Measurements from ENCODE around the gene KCNG4.

Gene KCNG4

GRCh38 chr16:84232969-84233368 is 6.8 kb downstream of the KCNG4 start:
- DNase-seq (ENCODE audit: insufficient read length, low spot score): no peak
- FAIRE-seq: no peak
- TF ChIP-seq SPI1 (IDR thresholded peaks at IDR 0.05; ENCODE audit: low read depth, low read length) (no peak), POLR2AphosphoS5 (IDR thresholded peaks at IDR 0.05; ENCODE audit: low read depth, low read length) (no peak), POU2F2 (IDR thresholded peaks at IDR 0.05; ENCODE audit: low read depth, low read length) (no peak), TAF1 (IDR thresholded peaks at IDR 0.05; ENCODE audit: low read depth, low read length) (no peak), PAX5 (IDR thresholded peaks at IDR 0.05; ENCODE audit: insufficient read depth, low read length, severe bottlenecking) (no peak), POLR2A (IDR thresholded peaks at IDR 0.05; ENCODE audit: low read depth, low read length) (no peak)

GRCh38 chr16:84232060-84232459 is 7.8 kb downstream of the KCNG4 start:
- no peak for FAIRE-seq

GRCh38 chr16:84229471-84229870 is 10.3 kb downstream of the KCNG4 start:
- no peak for TF ChIP-seq SPI1 (IDR thresholded peaks at IDR 0.05; ENCODE audit: low read depth, low read length)
- no peak for TF ChIP-seq POU2F2 (IDR thresholded peaks at IDR 0.05; ENCODE audit: low read depth, low read length)
- no peak for TF ChIP-seq POLR2A (IDR thresholded peaks at IDR 0.05; ENCODE audit: low read depth, low read length)
- no peak for TF ChIP-seq TAF1 (IDR thresholded peaks at IDR 0.05; ENCODE audit: low read depth, low read length)
- TF ChIP-seq POLR2AphosphoS5 (IDR thresholded peaks at IDR 0.05; ENCODE audit: low read depth, low read length): no peak
- no peak for TF ChIP-seq PAX5 (IDR thresholded peaks at IDR 0.05; ENCODE audit: insufficient read depth, low read length, severe bottlenecking)
- FAIRE-seq: no peak

More at GRCh38 chr16:84232060-84232459, 7.8 kb downstream of the KCNG4 start:
- DNase-seq (ENCODE audit: insufficient read length, low spot score): no peak
- TF ChIP-seq SPI1 (IDR thresholded peaks at IDR 0.05; ENCODE audit: low read depth, low read length) (no peak), TAF1 (IDR thresholded peaks at IDR 0.05; ENCODE audit: low read depth, low read length) (no peak), POU2F2 (IDR thresholded peaks at IDR 0.05; ENCODE audit: low read depth, low read length) (no peak), POLR2AphosphoS5 (IDR thresholded peaks at IDR 0.05; ENCODE audit: low read depth, low read length) (no peak), PAX5 (IDR thresholded peaks at IDR 0.05; ENCODE audit: insufficient read depth, low read length, severe bottlenecking) (no peak), POLR2A (IDR thresholded peaks at IDR 0.05; ENCODE audit: low read depth, low read length) (no peak)

GRCh38 chr16:84228256-84228838 is 11.5 kb downstream of the KCNG4 start:
- DNase-seq (ENCODE audit: insufficient read length, low spot score) (no peak), FAIRE-seq (no peak)
- TF ChIP-seq POLR2AphosphoS5 (IDR thresholded peaks at IDR 0.05; ENCODE audit: low read depth, low read length) (no peak), SPI1 (IDR thresholded peaks at IDR 0.05; ENCODE audit: low read depth, low read length) (no peak), POLR2A (IDR thresholded peaks at IDR 0.05; ENCODE audit: low read depth, low read length) (no peak), PAX5 (IDR thresholded peaks at IDR 0.05; ENCODE audit: insufficient read depth, low read length, severe bottlenecking) (no peak), TAF1 (IDR thresholded peaks at IDR 0.05; ENCODE audit: low read depth, low read length) (no peak), POU2F2 (IDR thresholded peaks at IDR 0.05; ENCODE audit: low read depth, low read length) (no peak)

More at GRCh38 chr16:84229471-84229870, 10.3 kb downstream of the KCNG4 start:
- DNase-seq (ENCODE audit: insufficient read length, low spot score): no peak

GRCh38 chr16:84227548-84227947 is 12.3 kb downstream of the KCNG4 start:
- no peak for FAIRE-seq

GRCh38 chr16:84226026-84226425 is 13.8 kb downstream of the KCNG4 start:
- no peak for DNase-seq (ENCODE audit: insufficient read length, low spot score)
- TF ChIP-seq POLR2AphosphoS5 (IDR thresholded peaks at IDR 0.05; ENCODE audit: low read depth, low read length) (no peak), POLR2A (IDR thresholded peaks at IDR 0.05; ENCODE audit: low read depth, low read length) (no peak), POU2F2 (IDR thresholded peaks at IDR 0.05; ENCODE audit: low read depth, low read length) (no peak), SPI1 (IDR thresholded peaks at IDR 0.05; ENCODE audit: low read depth, low read length) (no peak), PAX5 (IDR thresholded peaks at IDR 0.05; ENCODE audit: insufficient read depth, low read length, severe bottlenecking) (no peak), TAF1 (IDR thresholded peaks at IDR 0.05; ENCODE audit: low read depth, low read length) (no peak)
- FAIRE-seq: no peak

More at GRCh38 chr16:84227548-84227947, 12.3 kb downstream of the KCNG4 start:
- no peak for DNase-seq (ENCODE audit: insufficient read length, low spot score)
- TF ChIP-seq SPI1 (IDR thresholded peaks at IDR 0.05; ENCODE audit: low read depth, low read length): no peak
- no peak for TF ChIP-seq POLR2AphosphoS5 (IDR thresholded peaks at IDR 0.05; ENCODE audit: low read depth, low read length)
- no peak for TF ChIP-seq POLR2A (IDR thresholded peaks at IDR 0.05; ENCODE audit: low read depth, low read length)
- TF ChIP-seq POU2F2 (IDR thresholded peaks at IDR 0.05; ENCODE audit: low read depth, low read length): no peak
- TF ChIP-seq PAX5 (IDR thresholded peaks at IDR 0.05; ENCODE audit: insufficient read depth, low read length, severe bottlenecking): no peak
- no peak for TF ChIP-seq TAF1 (IDR thresholded peaks at IDR 0.05; ENCODE audit: low read depth, low read length)

- no peak for DNase-seq (ENCODE audit: insufficient read length, low spot score)
- TF ChIP-seq TAF1 (IDR thresholded peaks at IDR 0.05; ENCODE audit: low read depth, low read length) (no peak), POLR2AphosphoS5 (IDR thresholded peaks at IDR 0.05; ENCODE audit: low read depth, low read length) (no peak), PAX5 (IDR thresholded peaks at IDR 0.05; ENCODE audit: insufficient read depth, low read length, severe bottlenecking) (no peak), SPI1 (IDR thresholded peaks at IDR 0.05; ENCODE audit: low read depth, low read length) (no peak), POLR2A (IDR thresholded peaks at IDR 0.05; ENCODE audit: low read depth, low read length) (no peak), POU2F2 (IDR thresholded peaks at IDR 0.05; ENCODE audit: low read depth, low read length) (no peak)
- FAIRE-seq: no peak
Observed at GRCh38 chr16:84225571-84225970, 14.2 kb downstream of the KCNG4 start.

- TF ChIP-seq TAF1 (IDR thresholded peaks at IDR 0.05; ENCODE audit: low read depth, low read length) (no peak), SPI1 (IDR thresholded peaks at IDR 0.05; ENCODE audit: low read depth, low read length) (no peak), POLR2A (IDR thresholded peaks at IDR 0.05; ENCODE audit: low read depth, low read length) (no peak), POLR2AphosphoS5 (IDR thresholded peaks at IDR 0.05; ENCODE audit: low read depth, low read length) (no peak), POU2F2 (IDR thresholded peaks at IDR 0.05; ENCODE audit: low read depth, low read length) (no peak), PAX5 (IDR thresholded peaks at IDR 0.05; ENCODE audit: insufficient read depth, low read length, severe bottlenecking) (no peak)
- no peak for DNase-seq (ENCODE audit: insufficient read length, low spot score)
- no peak for FAIRE-seq
Observed at GRCh38 chr16:84225126-84225525, 14.7 kb downstream of the KCNG4 start.

GRCh38 chr16:84224554-84224953 is 15.3 kb downstream of the KCNG4 start:
- TF ChIP-seq POLR2AphosphoS5 (IDR thresholded peaks at IDR 0.05; ENCODE audit: low read depth, low read length): no peak
- no peak for TF ChIP-seq POLR2A (IDR thresholded peaks at IDR 0.05; ENCODE audit: low read depth, low read length)
- TF ChIP-seq TAF1 (IDR thresholded peaks at IDR 0.05; ENCODE audit: low read depth, low read length): no peak
- no peak for TF ChIP-seq POU2F2 (IDR thresholded peaks at IDR 0.05; ENCODE audit: low read depth, low read length)
- no peak for TF ChIP-seq SPI1 (IDR thresholded peaks at IDR 0.05; ENCODE audit: low read depth, low read length)
- TF ChIP-seq PAX5 (IDR thresholded peaks at IDR 0.05; ENCODE audit: insufficient read depth, low read length, severe bottlenecking): no peak
- DNase-seq (ENCODE audit: insufficient read length, low spot score): no peak

More at GRCh38 chr16:84224554-84224953, 15.3 kb downstream of the KCNG4 start:
- FAIRE-seq: no peak
